HG03521 (cell line): Measurements from ENCODE around the gene CELA1.
A peak's percentile ranks its signal among the peaks of the same experiment; 100 is the strongest.

Experiments used
- ATAC-seq: cut with Tn5 transposase; IDR thresholded peaks from one replicate; pipeline ENCODE4 v1.9.1; 2021; ENCODE audit warnings: mild to moderate bottlenecking, moderate library complexity; ENCODE audit not compliant: unreplicated experiment

CELA1 gene

DNA sequence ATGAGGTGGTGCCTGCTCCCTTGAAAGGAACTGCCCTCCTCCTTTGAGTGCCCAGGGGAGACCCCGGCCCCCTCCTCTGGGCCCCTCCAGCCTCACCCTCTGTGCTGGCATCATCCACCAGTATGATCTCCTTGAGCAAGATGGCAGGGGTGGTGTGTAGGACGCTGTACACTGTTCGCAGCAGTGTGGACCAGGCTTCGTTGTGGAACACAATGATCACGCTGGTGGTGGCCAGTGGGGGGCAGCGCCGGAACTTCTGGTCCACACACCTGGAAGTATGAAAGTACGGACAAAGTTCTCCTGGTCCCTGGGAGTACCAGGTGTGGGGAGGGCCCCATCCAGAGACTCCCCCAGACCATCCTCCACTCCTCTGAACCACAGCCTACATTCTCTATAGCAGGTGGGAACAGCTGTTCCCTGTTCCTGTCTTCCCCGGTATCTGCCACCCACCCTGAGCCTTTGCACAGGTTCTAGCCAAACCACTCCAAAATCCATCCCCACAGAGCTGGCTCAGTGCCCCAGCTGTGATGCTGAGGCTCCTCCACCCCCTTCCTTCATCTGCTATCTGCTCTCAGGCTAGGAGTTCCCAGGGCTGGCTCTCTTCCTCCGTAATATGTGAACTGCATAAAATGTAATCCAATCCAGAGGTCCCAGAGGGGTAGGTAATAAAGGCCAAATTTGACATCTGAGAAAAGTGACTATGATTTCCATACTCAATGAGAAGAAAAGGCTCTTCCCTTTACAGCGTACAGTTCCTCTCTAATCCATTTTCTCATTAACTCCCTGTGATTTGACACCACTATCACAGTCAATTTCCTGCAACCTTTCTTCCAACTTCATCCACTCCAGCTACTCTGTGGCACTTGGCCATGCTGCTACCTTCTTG lies 30.9 kb upstream of the CELA1 start:
- no peak for ATAC-seq

DNA sequence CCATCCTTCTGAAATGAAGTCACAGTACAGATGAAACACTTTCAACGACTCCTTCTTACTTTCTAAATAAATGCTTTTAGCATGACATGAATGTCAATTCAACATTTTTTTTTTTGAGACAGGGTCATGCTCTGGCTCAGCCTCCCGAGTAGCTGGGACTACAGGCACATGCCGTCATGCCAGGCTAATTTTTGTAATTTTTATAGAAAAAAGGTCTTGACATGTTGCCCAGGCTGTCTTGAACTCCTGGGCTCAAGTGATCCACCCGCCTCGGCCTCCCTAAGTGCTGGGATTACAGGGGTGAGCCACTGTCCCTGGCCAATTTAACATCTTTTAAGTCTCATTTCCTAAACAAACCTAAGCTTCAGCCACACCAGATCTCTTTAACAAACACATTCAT lies 28.4 kb upstream of the CELA1 start:
- ATAC-seq = no peak

DNA sequence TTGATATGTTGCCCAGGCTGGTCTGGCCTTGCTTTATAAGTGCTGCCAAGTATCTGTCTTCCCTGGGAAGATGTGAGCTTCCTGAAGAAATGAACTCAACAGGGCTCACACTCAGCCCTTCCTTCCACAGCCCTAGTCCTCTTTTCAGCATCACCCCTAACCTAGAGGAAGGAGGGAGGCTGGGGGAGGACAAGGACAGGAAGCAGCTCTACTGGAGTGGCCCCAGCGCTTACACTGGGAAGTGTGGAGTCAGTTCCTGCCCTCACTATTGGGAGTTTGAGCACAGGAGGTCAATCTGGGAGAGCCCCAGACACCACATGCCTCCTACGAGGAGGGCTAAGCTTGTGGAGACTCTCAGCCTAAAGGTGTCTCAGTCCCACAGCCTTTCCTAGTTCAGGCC lies 27.9 kb upstream of the CELA1 start:
- no peak for ATAC-seq

DNA sequence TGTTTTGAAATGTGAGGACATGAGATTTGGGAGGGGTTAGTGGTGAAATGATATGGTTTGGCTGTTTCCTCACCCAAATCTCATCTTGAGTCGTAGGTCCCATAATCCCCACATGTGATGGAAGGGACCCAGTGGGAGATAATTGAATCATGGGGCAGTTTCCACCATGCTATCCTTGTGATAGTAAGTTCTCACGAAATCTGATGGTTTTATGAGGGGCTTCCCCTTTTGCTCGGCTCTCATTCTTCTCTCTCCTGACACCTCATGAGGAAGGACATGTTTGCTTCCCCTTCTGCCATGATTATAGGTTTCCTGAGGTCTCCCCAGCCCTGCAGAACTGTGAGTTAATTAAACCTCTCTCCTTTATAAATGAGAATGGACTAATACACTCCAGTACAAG lies 26.7 kb upstream of the CELA1 start:
- ATAC-seq = no peak

DNA sequence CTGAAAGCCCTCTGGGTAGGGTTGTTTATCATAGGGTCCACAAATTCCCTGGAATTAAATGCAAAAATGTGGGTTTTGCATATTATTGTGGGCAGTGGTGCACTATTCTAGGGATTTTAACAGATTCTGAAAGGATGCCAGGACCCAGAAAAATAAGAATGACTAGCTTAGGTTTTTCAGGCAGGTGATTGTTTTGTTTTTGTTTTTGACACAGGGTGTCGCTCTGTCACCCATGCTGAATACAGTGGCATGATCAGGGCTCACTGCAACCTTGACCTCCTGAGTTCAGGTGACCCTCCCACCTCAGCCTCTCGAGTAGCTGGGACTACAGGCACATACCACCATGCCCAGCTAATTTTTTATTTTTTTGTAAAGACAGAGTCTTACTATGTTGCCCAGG lies 25.5 kb upstream of the CELA1 start:
- ATAC-seq = no peak

DNA sequence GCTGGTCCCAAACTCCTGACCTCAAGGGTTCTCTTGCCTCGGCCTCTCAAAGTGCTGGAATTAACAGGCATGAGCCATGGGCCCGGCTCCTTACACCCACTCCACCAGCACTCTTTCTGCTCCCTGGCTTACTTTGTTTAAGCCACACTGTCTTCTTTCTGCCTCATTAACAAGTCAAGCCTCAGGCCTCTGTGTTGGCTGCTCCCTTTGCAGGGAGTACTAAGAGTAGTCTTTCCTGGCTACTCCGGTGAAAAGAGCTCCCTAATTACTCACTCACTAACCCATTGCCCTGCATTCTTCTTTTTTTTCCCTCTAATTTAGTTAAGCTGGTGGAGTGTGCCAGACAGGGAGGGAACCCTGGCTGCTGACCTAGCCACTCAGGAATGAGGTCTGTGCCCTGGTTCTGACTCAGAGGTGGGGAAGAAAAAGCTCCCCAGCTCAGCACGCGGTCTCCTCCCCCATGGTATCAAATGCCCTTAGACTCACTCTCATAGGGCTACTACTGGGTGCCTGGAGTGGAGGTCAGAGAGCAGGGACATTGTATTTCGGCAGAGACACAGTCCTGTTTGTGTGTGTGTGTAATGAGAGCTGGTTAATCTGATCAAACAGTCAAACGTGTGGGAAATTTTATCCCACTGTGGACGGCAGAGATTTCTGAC lies 24.9 kb upstream of the CELA1 start:
- ATAC-seq = no peak

DNA sequence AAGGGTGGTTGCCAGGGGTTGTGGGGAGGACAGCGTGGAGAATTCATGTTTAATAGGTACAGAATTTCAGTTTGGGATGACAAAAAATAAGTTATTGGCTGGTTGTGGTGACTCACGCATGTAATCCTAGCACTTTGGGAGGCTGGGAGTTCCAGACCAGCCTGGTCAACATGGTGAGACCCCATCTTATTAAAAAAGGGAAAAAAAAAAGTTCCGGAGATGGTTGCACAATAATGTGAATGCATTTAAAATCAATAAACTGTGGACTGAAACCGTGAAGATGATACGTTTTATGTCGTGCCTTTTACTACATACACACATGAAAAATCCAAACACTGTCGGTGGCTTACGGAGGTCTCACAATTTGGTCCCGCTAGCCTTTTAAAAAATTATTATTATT lies 24.2 kb upstream of the CELA1 start:
- ATAC-seq = no peak

DNA sequence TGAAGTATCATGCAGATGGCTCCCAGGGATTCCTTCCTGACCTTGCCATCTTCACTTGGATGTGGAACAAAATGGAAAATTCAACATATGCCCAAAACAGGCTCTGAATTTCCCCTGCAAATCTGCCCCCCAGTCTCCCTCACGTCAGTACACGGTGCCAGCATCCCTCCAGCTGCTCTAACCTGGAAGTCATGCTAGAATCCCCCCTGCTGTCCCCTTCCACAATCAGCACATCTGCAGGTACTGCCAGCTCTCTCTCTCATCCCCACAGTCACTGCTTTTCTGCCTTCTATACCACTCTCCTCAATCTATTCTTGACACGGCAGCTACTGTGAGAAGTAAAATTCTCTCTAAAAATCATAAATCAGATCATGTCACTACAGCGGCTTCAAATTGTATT lies 23.1 kb upstream of the CELA1 start:
- ATAC-seq = no peak

DNA sequence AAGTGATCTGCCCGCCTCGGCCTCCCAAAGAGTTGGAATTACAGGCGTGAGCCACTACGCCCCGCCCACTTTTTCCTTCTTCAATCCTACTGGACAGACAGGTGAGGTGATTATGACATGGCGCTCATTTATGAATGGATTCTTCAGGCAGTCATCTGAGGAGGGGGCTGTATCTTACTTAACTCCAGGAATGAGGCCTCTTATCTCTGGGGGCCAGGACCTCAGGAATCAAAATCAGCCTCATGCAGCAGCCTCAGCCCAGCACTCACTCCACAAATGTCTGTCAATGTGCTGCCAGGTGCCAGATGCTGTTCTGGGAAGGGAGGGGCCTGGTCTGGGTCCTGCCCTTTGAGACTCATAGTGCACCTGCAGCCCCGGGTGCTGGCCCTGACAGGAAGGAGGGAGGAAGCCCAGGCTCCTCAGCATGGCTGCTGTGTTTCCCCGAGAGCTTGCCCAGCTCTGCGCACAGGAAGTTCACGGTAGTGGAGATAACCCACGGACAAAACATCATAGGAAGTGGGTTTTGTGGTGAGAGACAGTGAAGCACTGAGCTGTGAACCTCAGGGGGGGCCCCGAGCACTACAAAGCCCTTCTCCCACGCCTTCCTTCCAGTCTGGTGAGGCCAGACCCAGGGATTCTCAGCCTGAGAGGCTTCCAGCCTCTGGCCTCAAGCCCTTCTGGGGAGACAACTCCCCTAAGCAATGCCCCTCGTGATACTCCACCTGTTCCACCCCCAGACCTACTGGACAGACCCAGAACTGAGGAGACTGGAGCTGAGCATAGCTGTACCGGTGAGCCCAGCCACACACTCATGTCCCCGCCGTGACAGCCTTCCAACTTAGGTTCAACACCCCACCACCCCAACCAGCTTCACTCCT lies 22.4 kb upstream of the CELA1 start:
- peak; percentile 97 for ATAC-seq

DNA sequence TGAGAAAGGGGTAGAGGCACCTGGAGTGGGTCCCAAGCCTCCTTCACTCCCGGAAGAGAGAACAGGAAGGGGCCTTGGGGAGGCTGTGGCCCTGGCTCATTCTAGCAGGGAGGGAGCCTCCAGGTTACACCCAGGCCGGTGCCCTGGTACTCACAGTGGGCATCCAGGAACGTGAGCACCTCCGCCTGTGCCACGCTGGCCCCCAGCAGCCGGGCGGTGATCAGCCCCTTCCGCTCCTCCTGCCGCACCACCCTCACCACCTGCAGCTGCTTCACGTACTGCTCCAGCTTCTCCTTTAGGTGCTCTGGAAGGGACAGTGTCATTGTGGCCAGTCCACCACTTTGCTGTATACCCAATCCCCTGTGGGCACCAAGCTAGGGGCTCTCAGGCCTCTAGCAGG lies 18.8 kb upstream of the CELA1 start:
- ATAC-seq = no peak

DNA sequence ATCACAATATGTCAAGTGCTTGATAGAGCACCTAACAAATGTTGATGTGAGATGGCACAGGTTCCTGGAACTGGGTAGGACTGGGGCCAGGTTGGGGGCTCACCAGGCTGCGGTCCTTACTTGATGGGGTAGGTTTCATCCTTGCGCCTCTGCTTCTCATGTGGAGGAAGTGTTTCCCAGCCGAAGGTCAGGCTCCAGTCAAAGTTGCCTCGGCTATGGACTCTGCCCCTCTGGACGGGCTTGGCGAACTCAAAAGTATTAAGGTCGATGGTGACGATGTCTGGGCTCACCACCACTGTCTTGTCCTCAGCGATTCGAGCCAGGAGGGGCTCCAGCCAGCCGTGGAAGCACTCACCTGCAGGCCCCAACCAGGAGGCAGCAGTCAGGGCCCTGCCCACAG lies 17.5 kb upstream of the CELA1 start:
- no peak for ATAC-seq

DNA sequence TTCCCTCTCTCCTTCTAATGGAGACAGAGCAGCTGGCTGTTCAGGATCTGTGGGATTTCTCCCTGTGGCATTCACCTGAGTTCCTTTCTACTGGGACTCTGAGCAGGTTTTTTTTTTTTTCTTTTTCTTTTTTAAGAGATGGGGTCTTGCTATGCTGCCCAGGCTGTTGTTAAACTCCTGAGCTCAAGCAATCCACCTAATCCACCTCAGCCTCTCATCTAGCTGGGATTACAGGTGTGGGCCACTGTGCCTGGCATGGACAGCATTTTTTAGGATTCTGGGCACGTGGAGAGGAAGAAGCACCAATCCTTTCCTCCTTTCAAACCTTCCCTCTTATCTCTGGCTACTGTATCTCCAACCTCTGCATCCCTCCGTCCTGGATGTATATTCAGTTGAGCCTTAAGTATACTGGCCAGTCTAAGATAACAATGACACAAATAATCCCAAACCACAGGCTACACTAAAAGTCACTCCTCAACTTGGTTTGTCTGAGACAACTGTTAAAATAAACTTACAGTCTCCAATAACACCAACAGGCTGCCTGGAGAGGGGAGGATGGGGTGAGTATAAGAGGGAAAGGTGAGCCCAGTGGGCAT lies 16.4 kb upstream of the CELA1 start:
- no peak for ATAC-seq

DNA sequence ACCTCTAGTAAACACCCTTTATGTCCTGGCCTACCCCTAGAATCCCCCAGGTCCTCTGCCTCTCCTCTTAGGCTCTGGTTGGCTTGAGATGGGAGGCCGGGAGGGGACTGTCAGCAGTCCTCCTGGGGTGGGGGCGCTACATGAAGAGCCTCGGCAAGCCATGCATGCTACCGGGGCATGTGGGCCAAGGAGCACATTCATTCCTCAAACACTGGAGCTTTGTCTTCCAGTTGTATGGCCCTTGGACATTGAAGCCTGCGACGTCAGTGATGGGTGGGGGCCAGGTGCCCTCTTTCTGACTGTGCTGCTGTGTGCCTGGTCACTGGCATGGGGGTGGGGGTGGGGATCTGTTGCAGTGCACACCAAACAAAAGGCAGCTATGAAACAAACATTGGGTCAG lies 15.8 kb upstream of the CELA1 start:
- no peak for ATAC-seq

DNA sequence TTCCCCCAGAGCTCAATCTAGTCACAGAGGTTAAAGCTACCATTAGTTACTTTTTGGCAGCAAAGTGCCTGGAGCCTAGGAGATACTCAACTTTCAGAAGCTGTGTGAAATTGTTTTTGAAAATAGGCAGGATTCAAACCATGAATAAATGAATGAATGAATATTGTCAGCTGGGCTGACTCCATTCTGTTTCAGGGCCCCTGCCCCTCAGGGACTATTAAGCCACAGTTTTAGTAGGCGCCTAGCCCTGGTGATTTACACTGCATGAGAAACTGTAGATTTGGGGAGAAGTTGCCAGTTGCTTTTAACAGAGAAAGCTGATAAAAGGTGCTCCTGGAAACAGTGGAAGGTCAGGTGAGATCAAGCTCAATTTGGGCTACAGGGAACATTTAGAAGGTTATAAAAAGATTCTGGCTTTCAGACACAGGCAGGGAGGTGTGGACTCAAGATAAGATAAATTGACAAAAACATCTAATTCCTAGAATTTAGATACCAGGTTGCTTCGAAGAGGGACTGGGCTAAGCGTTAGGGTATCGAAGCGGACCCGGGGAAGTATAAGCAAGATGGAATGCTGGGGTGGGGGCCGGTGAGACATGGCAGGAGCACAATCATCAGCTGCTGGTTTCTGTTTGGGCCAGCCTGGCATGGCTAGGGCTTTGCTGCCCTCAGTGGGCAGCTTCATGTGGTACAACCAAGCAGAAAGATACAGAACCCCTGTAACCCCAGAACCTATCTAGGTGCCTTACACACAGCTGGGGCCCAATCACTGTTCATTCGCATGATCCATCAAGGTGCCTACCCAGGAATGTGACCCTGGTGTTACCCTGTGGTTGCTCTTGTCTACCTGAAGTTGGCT lies 14.9 kb upstream of the CELA1 start:
- ATAC-seq = no peak

DNA sequence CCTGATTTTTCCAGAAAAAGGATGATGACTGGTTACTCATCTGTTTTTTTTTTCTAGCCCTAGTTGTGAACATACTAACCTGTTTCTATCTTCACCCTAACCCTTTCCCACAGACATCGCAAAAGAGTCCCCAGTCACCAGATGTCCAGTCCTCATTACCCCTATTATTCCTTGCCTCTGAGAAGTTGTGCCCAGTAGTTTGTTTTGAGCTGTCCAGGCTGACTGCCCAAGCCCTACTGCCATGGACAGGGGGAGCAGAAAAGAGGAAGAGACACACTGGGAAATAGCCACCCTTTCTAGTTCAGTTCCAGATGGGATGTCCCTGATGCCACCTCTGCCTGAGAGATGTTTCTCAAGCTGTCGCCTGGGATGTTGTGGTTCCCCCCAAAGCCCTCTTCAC lies 13.8 kb upstream of the CELA1 start:
- ATAC-seq = no peak

DNA sequence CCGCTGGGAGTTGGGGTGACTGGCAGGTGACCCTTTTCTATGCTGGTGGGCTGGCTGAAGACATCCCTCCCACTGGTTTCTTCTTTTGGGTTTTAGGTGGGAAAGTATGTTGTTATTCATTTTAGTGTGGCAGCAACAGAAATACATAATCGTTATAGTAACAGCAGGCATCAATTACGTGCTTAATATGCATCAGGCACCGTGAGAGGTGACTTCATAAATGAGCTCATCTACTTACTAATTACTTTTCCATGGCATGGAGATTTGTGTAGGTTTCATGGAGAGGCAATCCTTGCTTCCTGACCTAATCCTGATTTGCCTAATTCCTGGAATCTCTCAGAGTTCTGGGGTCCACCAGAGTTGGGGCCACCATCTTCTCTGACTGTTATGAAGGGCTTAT lies 13.4 kb upstream of the CELA1 start:
- ATAC-seq = no peak

DNA sequence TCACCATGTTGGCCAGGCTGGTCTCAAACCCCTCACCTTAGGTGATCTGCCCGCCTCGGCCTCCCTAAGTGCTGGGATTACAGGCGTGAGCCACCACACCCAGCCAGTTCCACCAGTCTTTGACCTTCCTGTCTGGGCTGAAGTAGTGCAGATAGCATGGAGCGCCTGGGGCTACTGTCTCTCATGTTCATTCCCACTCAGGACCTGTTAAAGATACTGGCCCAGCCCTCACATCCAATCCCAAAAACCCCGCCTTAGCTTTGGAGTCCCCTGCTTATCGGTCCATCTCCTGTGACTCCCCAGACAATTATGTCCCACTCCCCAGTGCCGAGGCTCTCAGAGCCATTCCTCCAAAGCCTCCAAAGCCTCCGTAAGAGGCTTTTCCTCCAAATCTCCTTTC lies 12.0 kb upstream of the CELA1 start:
- no peak for ATAC-seq

DNA sequence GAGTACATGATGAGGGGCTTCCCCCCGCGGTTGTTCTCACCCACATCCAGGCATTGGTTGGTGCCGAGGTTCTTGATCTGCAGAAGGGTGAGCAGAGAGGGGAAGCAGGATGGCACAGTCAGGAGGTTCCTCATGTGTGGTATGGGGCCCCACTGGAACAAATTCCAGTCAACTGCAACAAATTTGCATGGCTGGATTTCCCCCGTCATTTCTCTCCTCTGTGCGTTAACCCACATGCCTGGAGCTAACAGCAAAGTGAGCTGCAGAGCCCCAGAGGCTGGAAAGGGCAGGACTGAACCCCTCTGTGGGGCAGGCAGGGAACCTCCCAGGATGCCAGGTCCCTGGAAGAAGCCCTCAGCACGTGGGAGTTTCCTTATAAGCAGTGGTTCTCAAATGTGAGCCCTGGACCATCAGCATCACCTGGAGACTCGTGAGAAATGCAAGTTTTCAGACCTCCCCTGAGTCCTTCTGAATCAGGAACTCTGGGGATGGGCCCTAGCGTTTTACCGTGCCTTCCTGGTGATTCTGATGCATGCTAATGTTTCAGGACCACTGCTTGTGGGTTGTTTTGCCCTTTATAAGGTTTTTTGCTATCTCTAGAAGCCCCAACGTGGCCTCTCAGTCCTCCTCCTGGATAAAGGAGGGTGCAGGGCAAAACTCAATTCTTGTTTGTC lies 11.0 kb upstream of the CELA1 start:
- ATAC-seq = no peak

DNA sequence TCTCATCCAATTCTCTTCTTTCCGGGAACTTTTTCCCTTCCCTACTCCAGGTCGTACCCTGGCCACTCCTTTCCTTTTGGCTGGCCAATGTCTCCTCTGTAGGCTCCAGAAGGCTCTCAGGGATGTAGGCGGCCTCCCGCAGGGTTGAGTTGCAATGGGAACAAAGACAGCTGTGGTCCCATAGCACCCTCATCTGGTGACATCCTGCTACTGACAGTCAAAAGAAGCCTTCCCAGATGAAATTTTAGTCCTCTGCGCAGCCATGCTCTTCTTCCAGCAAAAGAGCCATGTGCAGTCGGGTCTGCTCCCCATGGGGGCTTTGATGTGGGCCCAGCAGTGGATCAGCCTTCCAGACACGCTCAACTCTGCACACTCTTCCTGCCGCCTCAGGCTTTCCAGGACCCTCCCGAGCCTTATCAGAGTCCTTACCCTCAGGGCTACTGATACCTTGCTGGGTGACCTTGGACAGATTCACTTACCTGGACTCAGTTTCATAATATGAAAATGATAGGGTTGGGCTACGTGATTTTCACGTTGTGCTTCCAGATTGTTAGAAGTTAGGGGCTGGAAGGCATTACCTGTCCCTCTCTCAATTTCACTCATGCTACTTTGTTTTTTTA lies 5.5 kb upstream of the CELA1 start:
- no peak for ATAC-seq
